GM21786 (cell line): ENCODE results near the gene HECW1.
"Not testable (repeated sequence)": the region's sequence is repeated elsewhere in the genome, so short reads cannot be mapped to it uniquely, and the experiment has no call there.

Source experiments
- ATAC-seq: cut with Tn5 transposase; IDR thresholded peaks from one replicate; pipeline ENCODE4 v1.9.1; 2021; ENCODE audit not compliant: unreplicated experiment

HECW1 gene

GRCh38 chr7:43590862-43591557, 478.6 kb downstream of the HECW1 start:
- peak; percentile 75 for ATAC-seq

- no peak for ATAC-seq
These were observed 479.2 kb downstream of the HECW1 start for GRCh38 chr7:43591558-43592180.

GRCh38 chr7:43592326-43592725, 479.9 kb downstream of the HECW1 start:
- no peak for ATAC-seq

GRCh38 chr7:43593010-43593409, 480.6 kb downstream of the HECW1 start:
- no peak for ATAC-seq

GRCh38 chr7:43594020-43594419, 481.6 kb downstream of the HECW1 start:
- ATAC-seq: no peak

- not testable (repeated sequence) for ATAC-seq
These were observed 484.0 kb downstream of the HECW1 start for GRCh38 chr7:43596426-43596825.

- ATAC-seq: no peak
These were observed 487.6 kb downstream of the HECW1 start for GRCh38 chr7:43600056-43600455.

GRCh38 chr7:43602256-43602655, 489.8 kb downstream of the HECW1 start:
- ATAC-seq: no peak

- ATAC-seq: no peak
These were observed 491.8 kb downstream of the HECW1 start for GRCh38 chr7:43604251-43604650.

- ATAC-seq: no peak
These were observed 496.6 kb downstream of the HECW1 start for GRCh38 chr7:43609097-43609496.

- ATAC-seq: no peak
These were observed 499.7 kb downstream of the HECW1 start for GRCh38 chr7:43612128-43612527.

GRCh38 chr7:43612599-43613589, 500.4 kb downstream of the HECW1 start:
- ATAC-seq: peak; percentile 53
